ENCODE results near the gene IL3.

DNA sequence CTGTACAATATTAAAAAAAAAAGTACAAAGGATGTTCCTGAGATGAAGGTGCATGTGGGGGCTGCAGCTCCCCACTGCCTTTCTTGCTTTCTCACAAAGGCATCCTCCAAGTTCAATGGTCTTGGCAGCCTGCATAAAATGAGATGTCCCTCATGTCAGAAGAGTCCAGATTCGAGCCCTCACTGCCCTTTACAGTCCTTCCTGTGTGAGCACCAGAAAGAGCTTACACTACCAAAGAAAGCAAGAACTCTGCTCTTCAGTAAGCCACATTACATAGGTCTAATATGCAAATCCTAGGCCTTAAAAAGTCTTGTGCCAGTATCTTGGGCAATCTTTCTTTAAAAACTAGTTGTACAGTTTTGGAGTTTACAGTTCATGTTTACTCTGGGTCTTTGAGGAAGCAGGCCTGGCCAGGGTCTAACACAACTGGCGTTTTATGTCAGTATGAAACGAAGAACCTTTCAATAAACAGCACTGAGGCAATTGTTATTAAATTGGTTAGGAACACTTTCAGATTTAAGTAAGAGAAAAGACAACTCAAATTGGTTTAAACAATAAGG is 49.1 kb downstream of the IL3 start:
- TF ChIP-seq, protein P1, sequence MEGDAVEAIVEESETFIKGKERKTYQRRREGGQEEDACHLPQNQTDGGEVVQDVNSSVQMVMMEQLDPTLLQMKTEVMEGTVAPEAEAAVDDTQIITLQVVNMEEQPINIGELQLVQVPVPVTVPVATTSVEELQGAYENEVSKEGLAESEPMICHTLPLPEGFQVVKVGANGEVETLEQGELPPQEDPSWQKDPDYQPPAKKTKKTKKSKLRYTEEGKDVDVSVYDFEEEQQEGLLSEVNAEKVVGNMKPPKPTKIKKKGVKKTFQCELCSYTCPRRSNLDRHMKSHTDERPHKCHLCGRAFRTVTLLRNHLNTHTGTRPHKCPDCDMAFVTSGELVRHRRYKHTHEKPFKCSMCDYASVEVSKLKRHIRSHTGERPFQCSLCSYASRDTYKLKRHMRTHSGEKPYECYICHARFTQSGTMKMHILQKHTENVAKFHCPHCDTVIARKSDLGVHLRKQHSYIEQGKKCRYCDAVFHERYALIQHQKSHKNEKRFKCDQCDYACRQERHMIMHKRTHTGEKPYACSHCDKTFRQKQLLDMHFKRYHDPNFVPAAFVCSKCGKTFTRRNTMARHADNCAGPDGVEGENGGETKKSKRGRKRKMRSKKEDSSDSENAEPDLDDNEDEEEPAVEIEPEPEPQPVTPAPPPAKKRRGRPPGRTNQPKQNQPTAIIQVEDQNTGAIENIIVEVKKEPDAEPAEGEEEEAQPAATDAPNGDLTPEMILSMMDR (IDR thresholded peaks at IDR 0.05; ENCODE audit: low read depth, low read length, poor library complexity, severe bottlenecking): no peak
- TF ChIP-seq EZH2phosphoT487 (IDR thresholded peaks at IDR 0.05; ENCODE audit: borderline replicate concordance, low read length): no peak
